ENCODE data around the gene PALLD.

DNA sequence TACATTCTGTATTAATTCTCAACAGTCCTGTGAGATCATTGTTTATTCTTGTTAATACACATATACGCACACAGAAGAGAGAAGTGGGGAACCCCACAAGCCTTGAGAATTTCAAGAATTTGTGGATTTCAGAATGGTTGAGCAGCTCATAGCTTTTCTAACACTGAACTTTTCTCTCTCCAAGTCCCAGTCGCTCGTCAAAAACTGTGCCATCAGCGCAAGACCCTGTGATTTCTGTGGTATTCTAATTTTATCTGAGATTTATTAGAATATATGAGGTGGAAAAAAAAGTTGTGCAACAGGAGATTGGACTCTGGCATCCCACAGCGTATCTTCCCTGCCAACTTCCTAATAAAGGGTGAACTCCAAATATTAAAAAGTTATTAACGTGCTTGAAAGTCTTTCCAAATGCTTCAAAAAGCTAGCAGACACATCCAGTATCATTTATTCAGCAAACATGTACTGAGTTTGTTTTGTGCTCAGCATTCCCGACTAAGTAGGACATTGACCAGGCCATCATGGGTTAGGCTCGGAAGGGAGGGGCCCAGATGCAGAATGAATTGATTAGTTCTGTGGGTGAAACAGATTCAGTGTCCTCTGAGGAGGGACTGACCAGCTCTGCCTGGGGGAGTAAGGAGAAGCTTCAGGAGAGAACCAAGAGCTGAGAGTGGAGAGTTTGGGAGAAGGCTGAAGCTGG is 347.6 kb downstream of the PALLD start:
- TF ChIP-seq SAP30 (IDR thresholded peaks at IDR 0.05; ENCODE audit: insufficient read depth, insufficient replicate concordance, low read length) (no peak), NANOG (IDR thresholded peaks at IDR 0.05; ENCODE audit: insufficient read depth, low read depth, low read length, poor library complexity, severe bottlenecking) (no peak), CHD2 (IDR thresholded peaks at IDR 0.05; ENCODE audit: low read length) (no peak), CTCF (IDR thresholded peaks at IDR 0.05; ENCODE audit: control extremely low read depth in 1 of 3, insufficient read depth in 1 of 3, low read depth in 1 of 3, low read length in 3 of 3) (no peak)

Measured in H1 (cell line).